Measurements from ENCODE around the gene TMEM243. TPM values are rescaled to one million over a fixed set of nuclear protein-coding genes. Genes with fewer than 3 reads are reported as not detected.

The TMEM243 gene
- total and polyA plus RNA-seq, 10 of the 15 experiments (the other 5 are each of a cell fraction or from before 2014, with no cell fraction given) = 47.8 to 170 (median 77.9) TPM

- TF ChIP-seq, protein P1, sequence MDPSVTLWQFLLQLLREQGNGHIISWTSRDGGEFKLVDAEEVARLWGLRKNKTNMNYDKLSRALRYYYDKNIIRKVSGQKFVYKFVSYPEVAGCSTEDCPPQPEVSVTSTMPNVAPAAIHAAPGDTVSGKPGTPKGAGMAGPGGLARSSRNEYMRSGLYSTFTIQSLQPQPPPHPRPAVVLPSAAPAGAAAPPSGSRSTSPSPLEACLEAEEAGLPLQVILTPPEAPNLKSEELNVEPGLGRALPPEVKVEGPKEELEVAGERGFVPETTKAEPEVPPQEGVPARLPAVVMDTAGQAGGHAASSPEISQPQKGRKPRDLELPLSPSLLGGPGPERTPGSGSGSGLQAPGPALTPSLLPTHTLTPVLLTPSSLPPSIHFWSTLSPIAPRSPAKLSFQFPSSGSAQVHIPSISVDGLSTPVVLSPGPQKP (IDR thresholded peaks at IDR 0.05; ENCODE audit: low read depth, low read length) = peak; percentile 86
- peak; percentile 83 for TF ChIP-seq SMAD5 (IDR thresholded peaks at IDR 0.05; ENCODE audit: low read depth)
- TF ChIP-seq GABPA (IDR thresholded peaks at IDR 0.05; ENCODE audit: low read depth) = peak; percentile 85
- TF ChIP-seq MTA2 (IDR thresholded peaks at IDR 0.05; ENCODE audit: low read depth) = peak; percentile 33
- TF ChIP-seq HCFC1 (IDR thresholded peaks at IDR 0.05; ENCODE audit: low read length) = peak; percentile 25; the same call in 1 of the 2 replicates
- peak; percentile 84 for TF ChIP-seq LARP7 (IDR thresholded peaks at IDR 0.05)
- TF ChIP-seq KLF5 (IDR thresholded peaks at IDR 0.05; ENCODE audit: partially characterized antibody) = peak; percentile 69
- no peak for TF ChIP-seq HDAC6 (IDR thresholded peaks at IDR 0.05; ENCODE audit: unreplicated experiment)
- peak; percentile 97 for TF ChIP-seq IKZF1 (conservative IDR thresholded peaks at IDR 0.05)
- TF ChIP-seq NBN (IDR thresholded peaks at IDR 0.05) = peak; percentile 90
- TF ChIP-seq HDAC2 (IDR thresholded peaks at IDR 0.05) = no peak
- TF ChIP-seq SMC3 (IDR thresholded peaks at IDR 0.05; ENCODE audit: borderline replicate concordance, low read length) = peak; percentile 20; the same call in 1 of the 2 replicates
- TF ChIP-seq HDGF (IDR thresholded peaks at IDR 0.05) = 0 out of 2 replicates have a peak, but pooled peaks have one; percentile 43
- TF ChIP-seq NFYB (IDR thresholded peaks at IDR 0.05; ENCODE audit: insufficient read depth, low read depth, low read length) = no peak
- TF ChIP-seq TCF7 (IDR thresholded peaks at IDR 0.05; ENCODE audit: borderline replicate concordance) = no peak
- peak; percentile 75 for TF ChIP-seq DPF2 (IDR thresholded peaks at IDR 0.05)
- TF ChIP-seq, protein P2, sequence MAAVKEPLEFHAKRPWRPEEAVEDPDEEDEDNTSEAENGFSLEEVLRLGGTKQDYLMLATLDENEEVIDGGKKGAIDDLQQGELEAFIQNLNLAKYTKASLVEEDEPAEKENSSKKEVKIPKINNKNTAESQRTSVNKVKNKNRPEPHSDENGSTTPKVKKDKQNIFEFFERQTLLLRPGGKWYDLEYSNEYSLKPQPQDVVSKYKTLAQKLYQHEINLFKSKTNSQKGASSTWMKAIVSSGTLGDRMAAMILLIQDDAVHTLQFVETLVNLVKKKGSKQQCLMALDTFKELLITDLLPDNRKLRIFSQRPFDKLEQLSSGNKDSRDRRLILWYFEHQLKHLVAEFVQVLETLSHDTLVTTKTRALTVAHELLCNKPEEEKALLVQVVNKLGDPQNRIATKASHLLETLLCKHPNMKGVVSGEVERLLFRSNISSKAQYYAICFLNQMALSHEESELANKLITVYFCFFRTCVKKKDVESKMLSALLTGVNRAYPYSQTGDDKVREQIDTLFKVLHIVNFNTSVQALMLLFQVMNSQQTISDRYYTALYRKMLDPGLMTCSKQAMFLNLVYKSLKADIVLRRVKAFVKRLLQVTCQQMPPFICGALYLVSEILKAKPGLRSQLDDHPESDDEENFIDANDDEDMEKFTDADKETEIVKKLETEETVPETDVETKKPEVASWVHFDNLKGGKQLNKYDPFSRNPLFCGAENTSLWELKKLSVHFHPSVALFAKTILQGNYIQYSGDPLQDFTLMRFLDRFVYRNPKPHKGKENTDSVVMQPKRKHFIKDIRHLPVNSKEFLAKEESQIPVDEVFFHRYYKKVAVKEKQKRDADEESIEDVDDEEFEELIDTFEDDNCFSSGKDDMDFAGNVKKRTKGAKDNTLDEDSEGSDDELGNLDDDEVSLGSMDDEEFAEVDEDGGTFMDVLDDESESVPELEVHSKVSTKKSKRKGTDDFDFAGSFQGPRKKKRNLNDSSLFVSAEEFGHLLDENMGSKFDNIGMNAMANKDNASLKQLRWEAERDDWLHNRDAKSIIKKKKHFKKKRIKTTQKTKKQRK (IDR thresholded peaks at IDR 0.05; ENCODE audit: low read depth, low read length) = no peak
- TF ChIP-seq SP1 (IDR thresholded peaks at IDR 0.05; ENCODE audit: low read depth, low read length) = peak; percentile 32
- peak; percentile 48; the same call in 1 of the 2 replicates for TF ChIP-seq POLR2AphosphoS2 (IDR thresholded peaks at IDR 0.05; ENCODE audit: low read depth, low read length)
- TF ChIP-seq, protein P3, sequence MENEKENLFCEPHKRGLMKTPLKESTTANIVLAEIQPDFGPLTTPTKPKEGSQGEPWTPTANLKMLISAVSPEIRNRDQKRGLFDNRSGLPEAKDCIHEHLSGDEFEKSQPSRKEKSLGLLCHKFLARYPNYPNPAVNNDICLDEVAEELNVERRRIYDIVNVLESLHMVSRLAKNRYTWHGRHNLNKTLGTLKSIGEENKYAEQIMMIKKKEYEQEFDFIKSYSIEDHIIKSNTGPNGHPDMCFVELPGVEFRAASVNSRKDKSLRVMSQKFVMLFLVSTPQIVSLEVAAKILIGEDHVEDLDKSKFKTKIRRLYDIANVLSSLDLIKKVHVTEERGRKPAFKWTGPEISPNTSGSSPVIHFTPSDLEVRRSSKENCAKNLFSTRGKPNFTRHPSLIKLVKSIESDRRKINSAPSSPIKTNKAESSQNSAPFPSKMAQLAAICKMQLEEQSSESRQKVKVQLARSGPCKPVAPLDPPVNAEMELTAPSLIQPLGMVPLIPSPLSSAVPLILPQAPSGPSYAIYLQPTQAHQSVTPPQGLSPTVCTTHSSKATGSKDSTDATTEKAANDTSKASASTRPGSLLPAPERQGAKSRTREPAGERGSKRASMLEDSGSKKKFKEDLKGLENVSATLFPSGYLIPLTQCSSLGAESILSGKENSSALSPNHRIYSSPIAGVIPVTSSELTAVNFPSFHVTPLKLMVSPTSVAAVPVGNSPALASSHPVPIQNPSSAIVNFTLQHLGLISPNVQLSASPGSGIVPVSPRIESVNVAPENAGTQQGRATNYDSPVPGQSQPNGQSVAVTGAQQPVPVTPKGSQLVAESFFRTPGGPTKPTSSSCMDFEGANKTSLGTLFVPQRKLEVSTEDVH (IDR thresholded peaks at IDR 0.05; ENCODE audit: low read depth, partially characterized antibody) = peak; percentile 87
- TF ChIP-seq BACH1 (IDR thresholded peaks at IDR 0.05; ENCODE audit: borderline replicate concordance) = peak; percentile 75
- TF ChIP-seq SIN3A (IDR thresholded peaks at IDR 0.05; ENCODE audit: low read depth, low read length) = peak; percentile 49
- peak; percentile 93 for TF ChIP-seq CREB1 (IDR thresholded peaks at IDR 0.05; ENCODE audit: low read depth)
- peak; percentile 53; the same call in 1 of the 2 replicates for TF ChIP-seq RUNX3 (IDR thresholded peaks at IDR 0.05; ENCODE audit: low read length)
- TF ChIP-seq GATAD2B (conservative IDR thresholded peaks at IDR 0.05; ENCODE audit: low read depth) = peak; percentile 94
- no peak for TF ChIP-seq SIX5 (IDR thresholded peaks at IDR 0.05; ENCODE audit: low read depth, low read length, severe bottlenecking)
- no peak for TF ChIP-seq ZSCAN29 (IDR thresholded peaks at IDR 0.05)
These were observed 67.2 kb downstream of the TMEM243 start, which contains the start of gene DMTF1 (continued) for GRCh38 chr7:87152112-87152896.

All from GM12878 (cell line).